ENCODE measurements around the gene FAT1.

Gene FAT1

DNA sequence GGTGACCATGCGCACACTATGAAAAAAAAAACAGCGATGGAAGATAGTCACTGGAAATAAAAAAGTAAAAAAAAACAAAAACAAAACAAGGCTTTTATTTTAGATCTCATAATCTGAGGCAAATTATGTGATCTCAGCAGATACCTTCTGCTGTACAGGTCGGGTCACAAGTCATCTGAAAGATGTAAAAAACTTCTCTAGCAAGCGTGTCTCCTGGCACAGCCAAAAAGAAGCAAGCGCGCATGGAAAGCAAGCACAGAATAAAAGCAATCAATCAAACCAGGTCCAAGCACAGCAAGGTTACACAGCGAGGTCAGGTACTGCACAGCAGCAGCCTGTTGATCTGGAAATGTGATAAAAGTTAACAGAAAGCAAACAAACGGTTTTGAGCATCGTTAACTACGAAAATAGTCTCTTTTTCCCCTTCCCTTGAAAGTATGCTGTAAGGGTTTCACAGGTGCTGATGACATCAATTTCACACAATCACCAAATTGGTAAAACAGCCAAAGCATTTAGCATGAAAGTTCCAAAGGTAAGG lies 89.0 kb downstream of the FAT1 start:
- Histone ChIP-seq H3K4me3 (ENCODE audit: low read depth, low read length) (no peak overlapping the region), H3K36me3 (ENCODE audit: control insufficient read depth in 2 of 2, insufficient read depth in 1 of 2, low read length in 2 of 2) (peaks cover 0 to 70% of the 10 kb centered on the region in 2 experiments; a peak in 2 of 3 replicates), H3K9me3 (ENCODE audit: control insufficient read depth, insufficient read depth, low read depth, low read length) (no peaks in the 10 kb centered on the region), H3K27ac (ENCODE audit: extremely low read depth, low read depth, low read length) (no peak overlapping the region), H3K4me1 (ENCODE audit: control insufficient read depth, insufficient read depth, low read length) (no peaks in the 10 kb centered on the region)
- ChIA-PET CTCF (no interaction called here), POLR2A (no interaction called here)
- TF ChIP-seq ZNF549 (tag by site-specific recombination; IDR thresholded peaks at IDR 0.05) (no peak), ZNF621 (tag by site-specific recombination; IDR thresholded peaks at IDR 0.05) (no peak), ZNF830 (tag by site-specific recombination; IDR thresholded peaks at IDR 0.05; ENCODE audit: low read depth) (no peak), ZNF843 (tag by site-specific recombination; IDR thresholded peaks at IDR 0.05) (no peak), ZNF354C (tag by site-specific recombination; IDR thresholded peaks at IDR 0.05; ENCODE audit: borderline replicate concordance, low read depth) (no peak), ZNF404 (tag by site-specific recombination; IDR thresholded peaks at IDR 0.05) (no peak), ZFP3 (tag by site-specific recombination; IDR thresholded peaks at IDR 0.05; ENCODE audit: low read depth) (no peak), ZNF768 (tag by site-specific recombination; IDR thresholded peaks at IDR 0.05) (no peak), ZNF624 (tag by site-specific recombination; IDR thresholded peaks at IDR 0.05) (no peak), ZBTB17 (tag by site-specific recombination; IDR thresholded peaks at IDR 0.05) (no peak)
- TF ChIP-seq, protein P1, sequence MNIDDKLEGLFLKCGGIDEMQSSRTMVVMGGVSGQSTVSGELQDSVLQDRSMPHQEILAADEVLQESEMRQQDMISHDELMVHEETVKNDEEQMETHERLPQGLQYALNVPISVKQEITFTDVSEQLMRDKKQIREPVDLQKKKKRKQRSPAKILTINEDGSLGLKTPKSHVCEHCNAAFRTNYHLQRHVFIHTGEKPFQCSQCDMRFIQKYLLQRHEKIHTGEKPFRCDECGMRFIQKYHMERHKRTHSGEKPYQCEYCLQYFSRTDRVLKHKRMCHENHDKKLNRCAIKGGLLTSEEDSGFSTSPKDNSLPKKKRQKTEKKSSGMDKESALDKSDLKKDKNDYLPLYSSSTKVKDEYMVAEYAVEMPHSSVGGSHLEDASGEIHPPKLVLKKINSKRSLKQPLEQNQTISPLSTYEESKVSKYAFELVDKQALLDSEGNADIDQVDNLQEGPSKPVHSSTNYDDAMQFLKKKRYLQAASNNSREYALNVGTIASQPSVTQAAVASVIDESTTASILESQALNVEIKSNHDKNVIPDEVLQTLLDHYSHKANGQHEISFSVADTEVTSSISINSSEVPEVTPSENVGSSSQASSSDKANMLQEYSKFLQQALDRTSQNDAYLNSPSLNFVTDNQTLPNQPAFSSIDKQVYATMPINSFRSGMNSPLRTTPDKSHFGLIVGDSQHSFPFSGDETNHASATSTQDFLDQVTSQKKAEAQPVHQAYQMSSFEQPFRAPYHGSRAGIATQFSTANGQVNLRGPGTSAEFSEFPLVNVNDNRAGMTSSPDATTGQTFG (tag by site-specific recombination; IDR thresholded peaks at IDR 0.05; ENCODE audit: borderline replicate concordance): no peak
- TF ChIP-seq, protein P2, sequence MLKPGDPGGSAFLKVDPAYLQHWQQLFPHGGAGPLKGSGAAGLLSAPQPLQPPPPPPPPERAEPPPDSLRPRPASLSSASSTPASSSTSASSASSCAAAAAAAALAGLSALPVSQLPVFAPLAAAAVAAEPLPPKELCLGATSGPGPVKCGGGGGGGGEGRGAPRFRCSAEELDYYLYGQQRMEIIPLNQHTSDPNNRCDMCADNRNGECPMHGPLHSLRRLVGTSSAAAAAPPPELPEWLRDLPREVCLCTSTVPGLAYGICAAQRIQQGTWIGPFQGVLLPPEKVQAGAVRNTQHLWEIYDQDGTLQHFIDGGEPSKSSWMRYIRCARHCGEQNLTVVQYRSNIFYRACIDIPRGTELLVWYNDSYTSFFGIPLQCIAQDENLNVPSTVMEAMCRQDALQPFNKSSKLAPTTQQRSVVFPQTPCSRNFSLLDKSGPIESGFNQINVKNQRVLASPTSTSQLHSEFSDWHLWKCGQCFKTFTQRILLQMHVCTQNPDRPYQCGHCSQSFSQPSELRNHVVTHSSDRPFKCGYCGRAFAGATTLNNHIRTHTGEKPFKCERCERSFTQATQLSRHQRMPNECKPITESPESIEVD (tag by site-specific recombination; IDR thresholded peaks at IDR 0.05): no peak
- TF ChIP-seq, protein P3, sequence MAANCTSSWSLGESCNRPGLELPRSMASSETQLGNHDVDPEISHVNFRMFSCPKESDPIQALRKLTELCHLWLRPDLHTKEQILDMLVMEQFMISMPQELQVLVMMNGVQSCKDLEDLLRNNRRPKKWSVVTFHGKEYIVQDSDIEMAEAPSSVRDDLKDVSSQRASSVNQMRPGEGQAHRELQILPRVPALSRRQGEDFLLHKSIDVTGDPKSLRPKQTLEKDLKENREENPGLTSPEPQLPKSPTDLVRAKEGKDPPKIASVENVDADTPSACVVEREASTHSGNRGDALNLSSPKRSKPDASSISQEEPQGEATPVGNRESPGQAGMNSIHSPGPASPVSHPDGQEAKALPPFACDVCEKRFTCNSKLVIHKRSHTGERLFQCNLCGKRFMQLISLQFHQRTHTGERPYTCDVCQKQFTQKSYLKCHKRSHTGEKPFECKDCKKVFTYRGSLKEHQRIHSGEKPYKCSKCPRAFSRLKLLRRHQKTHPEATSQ (tag by site-specific recombination; IDR thresholded peaks at IDR 0.05): no peak
- TF ChIP-seq, protein P4, sequence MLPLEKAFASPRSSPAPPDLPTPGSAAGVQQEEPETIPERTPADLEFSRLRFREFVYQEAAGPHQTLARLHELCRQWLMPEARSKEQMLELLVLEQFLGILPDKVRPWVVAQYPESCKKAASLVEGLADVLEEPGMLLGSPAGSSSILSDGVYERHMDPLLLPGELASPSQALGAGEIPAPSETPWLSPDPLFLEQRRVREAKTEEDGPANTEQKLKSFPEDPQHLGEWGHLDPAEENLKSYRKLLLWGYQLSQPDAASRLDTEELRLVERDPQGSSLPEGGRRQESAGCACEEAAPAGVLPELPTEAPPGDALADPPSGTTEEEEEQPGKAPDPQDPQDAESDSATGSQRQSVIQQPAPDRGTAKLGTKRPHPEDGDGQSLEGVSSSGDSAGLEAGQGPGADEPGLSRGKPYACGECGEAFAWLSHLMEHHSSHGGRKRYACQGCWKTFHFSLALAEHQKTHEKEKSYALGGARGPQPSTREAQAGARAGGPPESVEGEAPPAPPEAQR (tag by site-specific recombination; IDR thresholded peaks at IDR 0.05): no peak
- TF ChIP-seq, protein P5, sequence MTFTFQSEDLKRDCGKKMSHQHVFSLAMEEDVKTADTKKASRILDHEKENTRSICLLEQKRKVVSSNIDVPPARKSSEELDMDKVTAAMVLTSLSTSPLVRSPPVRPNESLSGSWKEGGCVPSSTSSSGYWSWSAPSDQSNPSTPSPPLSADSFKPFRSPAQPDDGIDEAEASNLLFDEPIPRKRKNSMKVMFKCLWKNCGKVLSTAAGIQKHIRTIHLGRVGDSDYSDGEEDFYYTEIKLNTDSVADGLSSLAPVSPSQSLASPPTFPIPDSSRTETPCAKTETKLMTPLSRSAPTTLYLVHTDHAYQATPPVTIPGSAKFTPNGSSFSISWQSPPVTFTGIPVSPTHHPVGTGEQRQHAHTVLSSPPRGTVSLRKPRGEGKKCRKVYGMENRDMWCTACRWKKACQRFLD (tag by site-specific recombination; IDR thresholded peaks at IDR 0.05): no peak

DNA sequence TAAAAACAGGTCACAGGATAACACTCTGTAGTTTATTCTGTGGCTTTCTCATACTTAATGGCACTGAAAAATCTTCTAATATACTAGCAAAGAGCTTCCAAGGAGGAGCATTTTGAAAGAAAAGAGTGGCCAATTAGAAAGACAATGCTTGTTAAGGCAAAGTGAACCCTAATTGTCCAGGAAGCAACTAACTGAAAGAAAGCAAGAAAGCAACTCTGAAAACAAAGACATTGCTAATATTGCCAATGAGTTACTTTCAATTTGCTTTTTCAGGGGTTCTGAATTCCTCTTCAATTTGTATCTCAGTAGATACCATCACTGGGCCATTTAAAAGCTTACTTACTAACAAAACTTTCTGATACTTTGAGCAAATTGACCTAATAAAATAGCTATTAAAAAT lies 89.8 kb downstream of the FAT1 start:
- ChIA-PET CTCF (no interaction called here), POLR2A (no interaction called here)
- Histone ChIP-seq H3K36me3 (ENCODE audit: control insufficient read depth in 2 of 2, insufficient read depth in 1 of 2, low read length in 2 of 2) (peaks cover 0 to 70% of the 10 kb centered on the region in 2 experiments; a peak in 1 of 3 replicates), H3K9me3 (ENCODE audit: control insufficient read depth, insufficient read depth, low read depth, low read length) (no peaks in the 10 kb centered on the region), H3K27ac (ENCODE audit: extremely low read depth, low read depth, low read length) (no peak overlapping the region), H3K4me3 (ENCODE audit: low read depth, low read length) (no peak overlapping the region), H3K4me1 (ENCODE audit: control insufficient read depth, insufficient read depth, low read length) (no peaks in the 10 kb centered on the region)
- TF ChIP-seq, protein P6, sequence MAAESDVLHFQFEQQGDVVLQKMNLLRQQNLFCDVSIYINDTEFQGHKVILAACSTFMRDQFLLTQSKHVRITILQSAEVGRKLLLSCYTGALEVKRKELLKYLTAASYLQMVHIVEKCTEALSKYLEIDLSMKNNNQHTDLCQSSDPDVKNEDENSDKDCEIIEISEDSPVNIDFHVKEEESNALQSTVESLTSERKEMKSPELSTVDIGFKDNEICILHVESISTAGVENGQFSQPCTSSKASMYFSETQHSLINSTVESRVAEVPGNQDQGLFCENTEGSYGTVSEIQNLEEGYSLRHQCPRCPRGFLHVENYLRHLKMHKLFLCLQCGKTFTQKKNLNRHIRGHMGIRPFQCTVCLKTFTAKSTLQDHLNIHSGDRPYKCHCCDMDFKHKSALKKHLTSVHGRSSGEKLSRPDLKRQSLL (tag by site-specific recombination; IDR thresholded peaks at IDR 0.05): no peak
- TF ChIP-seq REPIN1 (tag by site-specific recombination; IDR thresholded peaks at IDR 0.05; ENCODE audit: low read depth): no peak
- no peak for TF ChIP-seq FEZF1 (tag by site-specific recombination; IDR thresholded peaks at IDR 0.05)
- TF ChIP-seq, protein P7, sequence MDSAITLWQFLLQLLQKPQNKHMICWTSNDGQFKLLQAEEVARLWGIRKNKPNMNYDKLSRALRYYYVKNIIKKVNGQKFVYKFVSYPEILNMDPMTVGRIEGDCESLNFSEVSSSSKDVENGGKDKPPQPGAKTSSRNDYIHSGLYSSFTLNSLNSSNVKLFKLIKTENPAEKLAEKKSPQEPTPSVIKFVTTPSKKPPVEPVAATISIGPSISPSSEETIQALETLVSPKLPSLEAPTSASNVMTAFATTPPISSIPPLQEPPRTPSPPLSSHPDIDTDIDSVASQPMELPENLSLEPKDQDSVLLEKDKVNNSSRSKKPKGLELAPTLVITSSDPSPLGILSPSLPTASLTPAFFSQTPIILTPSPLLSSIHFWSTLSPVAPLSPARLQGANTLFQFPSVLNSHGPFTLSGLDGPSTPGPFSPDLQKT (IDR thresholded peaks at IDR 0.05; ENCODE audit: borderline replicate concordance, low read depth, low read length): no peak
- TF ChIP-seq YY2 (tag by site-specific recombination; IDR thresholded peaks at IDR 0.05): no peak
